Esophagus squamous epithelium (tissue), 4 donors: ENCODE results near the gene SERPINB5.

Experiments used
- CTCF ChIP-seq, 6 experiments: fragments of 450-650 bp in 4 of 6; fragments of 200-600 bp in 2 of 6; sonication (generic) in 2 of 6; IDR thresholded peaks; one replicate each; pipeline ENCODE4 v1.5.1; 2016 to 2019; ENCODE audit warnings: antibody characterized with exemption in 6 of 6, mild to moderate bottlenecking in 4 of 6, moderate library complexity in 4 of 6
- POLR2A ChIP-seq, 4 donors: fragments of 450-650 bp; IDR thresholded peaks; one replicate each; pipeline ENCODE4 v1.6.1; 2017; ENCODE audit warnings: antibody characterized with exemption in 4 of 4, mild to moderate bottlenecking in 4 of 4, moderate library complexity in 3 of 4

- TF ChIP-seq CTCF (IDR thresholded peaks at IDR 0.05) (no peak), POLR2A (IDR thresholded peaks at IDR 0.05) (no peak)
Observed at GRCh38 chr18:63552581-63552980, 75.8 kb downstream of the SERPINB5 start.
